GM21786 (cell line): Measurements from ENCODE around the gene C14orf93.

Experiments used
- ATAC-seq: cut with Tn5 transposase; IDR thresholded peaks from one replicate; pipeline ENCODE4 v1.9.1; 2021; ENCODE audit not compliant: unreplicated experiment

Gene C14orf93

DNA sequence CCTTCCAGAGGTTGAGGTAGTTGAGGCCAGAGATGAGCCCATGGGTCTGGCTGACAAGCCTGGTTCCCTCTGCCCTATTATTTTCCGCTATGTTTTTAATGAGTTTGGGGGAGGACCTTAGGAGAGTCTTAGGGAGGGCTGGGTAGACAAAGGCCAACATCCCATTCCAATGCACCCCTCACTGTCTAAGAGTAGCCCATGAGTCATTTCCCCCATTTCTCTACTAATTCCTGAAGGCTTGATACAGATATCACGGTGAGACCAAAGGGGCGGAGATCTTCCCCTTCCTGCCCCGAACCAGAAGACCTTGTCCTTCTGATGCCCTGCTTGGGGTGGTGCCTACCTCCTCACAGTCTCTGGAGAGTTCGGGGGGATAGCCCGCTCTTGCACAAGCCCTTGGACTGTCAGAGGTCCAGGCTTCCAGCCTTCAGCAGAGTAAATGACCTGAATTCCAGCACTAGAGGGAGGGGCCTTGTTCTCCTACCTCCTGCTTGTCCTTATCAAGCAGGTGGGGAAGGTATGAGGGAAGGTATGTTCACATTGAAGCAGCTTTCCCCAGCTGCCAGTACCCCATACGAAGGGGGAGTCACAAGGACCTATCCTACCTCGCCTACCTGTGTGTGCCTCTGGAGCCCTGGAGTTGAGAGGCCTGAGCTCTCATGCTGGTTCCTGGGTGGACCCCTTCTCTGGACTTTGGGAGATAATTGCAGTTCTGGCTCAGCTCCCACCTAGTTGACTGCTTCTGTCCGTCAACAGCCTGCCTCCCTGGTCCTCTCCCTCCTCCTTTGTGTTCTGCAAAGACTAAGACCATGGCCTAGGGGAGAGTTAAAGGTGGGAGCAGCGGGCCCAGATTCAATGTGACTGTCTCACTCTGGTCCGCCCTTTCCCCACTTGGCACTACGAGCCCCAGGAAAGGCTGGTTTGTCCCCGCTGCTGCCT lies 35.7 kb upstream of the C14orf93 start:
- ATAC-seq = no peak

DNA sequence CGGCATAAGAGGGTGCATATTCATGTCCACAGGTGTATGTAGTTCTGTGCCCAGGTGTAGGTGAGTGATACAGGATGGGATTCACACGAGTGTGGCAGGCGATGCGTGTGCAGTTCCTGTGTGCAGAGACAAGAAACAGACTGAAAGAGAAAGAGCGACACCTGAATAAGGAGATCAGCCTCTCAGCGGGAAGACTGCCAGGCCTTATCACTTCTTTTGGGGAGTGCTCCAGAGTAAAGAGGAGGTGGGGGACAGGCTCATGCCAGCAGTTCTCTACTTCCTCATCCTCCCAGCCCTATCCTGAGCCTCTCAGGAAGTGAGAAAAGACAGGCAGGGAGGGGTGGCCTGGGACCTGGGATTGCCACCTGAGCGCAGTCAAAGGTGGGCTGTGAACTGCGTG lies 34.9 kb upstream of the C14orf93 start:
- no peak for ATAC-seq

DNA sequence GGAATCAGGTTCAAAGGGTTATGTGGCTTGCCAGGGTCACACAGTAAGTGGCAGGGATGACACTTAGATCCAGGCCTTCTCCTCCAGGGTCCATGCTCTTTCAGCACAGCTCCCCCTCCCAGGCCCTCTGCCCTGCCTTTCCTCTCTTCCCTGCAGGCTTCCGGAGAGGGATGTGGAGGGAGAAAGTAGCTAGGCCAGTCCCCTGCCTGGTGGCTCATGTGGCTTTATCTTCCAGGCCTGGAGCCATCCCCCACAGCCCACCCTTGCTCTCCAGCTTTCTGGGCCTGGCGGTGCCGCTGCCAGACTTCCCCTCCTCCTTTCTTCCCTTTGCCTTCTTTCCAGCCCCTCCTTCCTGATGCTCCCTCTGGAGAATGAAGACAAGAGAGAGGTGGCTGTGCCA lies 33.8 kb upstream of the C14orf93 start:
- ATAC-seq = no peak

DNA sequence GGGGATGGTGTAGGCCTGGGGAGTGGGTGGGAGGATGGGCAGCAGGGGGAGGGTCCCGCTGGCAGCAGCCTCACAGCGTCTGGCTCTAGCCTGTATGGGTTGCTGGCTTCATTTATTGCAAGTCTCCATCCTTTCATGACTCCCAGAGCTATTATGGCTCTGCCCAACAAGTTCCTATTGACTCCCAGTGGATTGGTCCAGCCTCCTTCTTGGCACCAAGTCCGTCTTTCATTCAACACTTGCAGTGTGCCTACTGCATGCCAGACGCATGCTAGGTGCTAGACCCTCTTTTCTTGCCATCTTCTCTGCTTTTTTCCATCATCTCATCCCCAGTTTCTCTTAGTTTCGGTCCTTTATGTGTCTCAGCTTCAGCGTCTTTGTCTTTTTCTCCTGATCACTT lies 33.2 kb upstream of the C14orf93 start:
- no peak for ATAC-seq

DNA sequence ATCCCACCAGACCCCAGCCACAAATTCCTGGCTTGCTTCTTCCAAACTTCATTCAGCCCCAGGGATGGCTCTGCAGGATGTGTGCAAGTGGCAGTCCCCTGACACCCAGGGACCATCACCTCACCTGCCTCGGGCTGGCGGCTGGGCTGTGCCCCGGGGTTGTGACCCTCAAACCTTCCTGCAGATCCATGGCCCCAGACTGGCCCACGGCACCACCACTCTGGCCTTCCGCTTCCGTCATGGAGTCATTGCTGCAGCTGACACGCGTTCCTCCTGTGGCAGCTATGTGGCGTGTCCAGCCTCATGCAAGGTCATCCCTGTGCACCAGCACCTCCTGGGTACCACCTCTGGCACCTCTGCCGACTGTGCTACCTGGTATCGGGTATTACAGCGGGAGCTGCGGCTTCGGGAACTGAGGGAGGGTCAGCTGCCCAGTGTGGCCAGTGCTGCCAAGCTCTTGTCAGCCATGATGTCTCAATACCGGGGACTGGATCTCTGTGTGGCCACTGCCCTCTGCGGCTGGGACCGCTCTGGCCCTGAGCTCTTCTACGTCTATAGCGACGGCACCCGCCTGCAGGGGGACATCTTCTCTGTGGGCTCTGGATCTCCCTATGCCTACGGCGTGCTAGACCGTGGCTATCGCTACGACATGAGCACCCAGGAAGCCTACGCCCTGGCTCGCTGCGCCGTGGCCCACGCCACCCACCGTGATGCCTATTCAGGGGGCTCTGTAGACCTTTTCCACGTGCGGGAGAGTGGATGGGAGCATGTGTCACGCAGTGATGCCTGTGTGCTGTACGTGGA lies 32.4 kb upstream of the C14orf93 start, which contains the start of gene PSMB11:
TSS of gene PSMB11 (plus strand) at position 51 of the 804 bp plus-strand sequence. CDS start at position 65, 14 bp downstream.
- no peak for ATAC-seq

DNA sequence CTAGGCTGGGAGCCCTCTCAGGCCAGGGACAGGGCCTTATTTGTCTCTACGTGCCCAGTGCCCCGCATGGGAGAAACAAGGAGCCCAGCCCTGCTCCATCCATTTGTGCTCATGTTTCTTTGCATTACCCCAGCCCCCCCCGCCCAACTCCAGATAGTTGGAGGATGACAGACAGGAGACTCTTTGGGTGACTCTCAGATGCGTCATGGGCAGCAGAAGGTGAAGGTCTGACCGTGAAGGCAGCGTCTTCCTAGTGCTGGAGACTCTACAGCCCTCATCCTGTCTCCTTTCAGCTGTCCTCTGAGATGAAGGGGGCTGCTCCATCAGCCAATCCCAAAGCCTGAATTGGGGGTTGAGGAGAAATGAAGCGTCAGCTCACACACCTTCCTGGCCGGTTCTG lies 31.8 kb upstream of the C14orf93 start:
- no peak for ATAC-seq

DNA sequence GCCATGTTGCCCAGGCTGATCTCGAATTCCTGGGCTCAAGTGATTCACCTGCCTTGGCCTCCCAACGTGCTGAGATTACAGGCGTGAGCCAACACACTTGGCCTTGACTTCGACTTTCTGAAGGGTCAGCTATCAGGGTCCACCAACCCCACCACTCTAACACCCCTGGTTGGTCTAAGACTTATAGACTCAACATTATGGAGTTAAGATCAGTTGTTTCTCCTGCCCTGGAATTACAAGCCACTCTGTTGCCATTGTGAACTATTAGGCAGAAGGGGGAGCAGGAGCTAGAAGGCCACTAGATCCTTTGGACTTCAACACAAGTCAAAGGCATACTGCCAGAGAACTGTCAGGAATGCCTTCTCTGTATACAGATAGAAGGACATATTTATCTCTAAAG lies 30.2 kb upstream of the C14orf93 start:
- ATAC-seq = no peak

DNA sequence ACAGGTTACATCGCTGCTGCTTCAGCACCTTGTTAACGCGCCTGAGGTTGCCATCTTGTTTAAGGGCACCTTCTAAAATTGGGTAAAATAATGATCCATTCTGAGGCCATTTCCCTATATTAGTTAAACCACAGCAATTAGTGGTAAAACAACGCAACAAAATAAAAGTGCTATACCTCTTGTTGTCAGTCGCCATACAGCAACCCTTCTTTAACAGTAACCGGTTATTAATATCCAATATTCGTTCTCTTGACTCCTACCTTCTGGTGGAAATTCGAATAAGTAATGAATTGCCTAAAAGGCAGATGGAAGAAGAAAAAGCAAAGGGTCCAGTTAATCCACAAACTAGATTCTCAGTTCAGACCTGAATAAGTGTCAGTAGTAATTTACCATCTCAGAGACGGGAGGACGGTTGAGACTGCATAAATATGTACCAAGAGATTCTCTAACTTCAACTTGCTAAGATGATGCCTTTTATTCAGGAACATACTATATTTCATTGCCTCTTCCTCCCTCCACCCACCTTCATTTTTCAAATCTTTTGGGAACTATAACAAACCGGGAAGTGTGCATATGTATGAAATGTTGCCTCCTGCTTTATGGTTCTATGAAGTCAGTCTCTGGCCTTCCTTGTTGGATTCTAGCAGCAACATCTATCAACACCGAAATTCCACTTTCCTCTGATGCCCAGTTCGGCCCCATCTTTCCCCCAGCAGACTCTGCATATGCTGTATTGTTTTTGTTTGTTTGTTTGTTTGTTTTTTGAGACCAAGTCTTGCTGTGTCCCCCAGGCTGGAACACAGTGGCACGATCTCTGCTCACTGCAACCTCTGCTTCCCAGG lies 25.6 kb upstream of the C14orf93 start:
- no peak for ATAC-seq

DNA sequence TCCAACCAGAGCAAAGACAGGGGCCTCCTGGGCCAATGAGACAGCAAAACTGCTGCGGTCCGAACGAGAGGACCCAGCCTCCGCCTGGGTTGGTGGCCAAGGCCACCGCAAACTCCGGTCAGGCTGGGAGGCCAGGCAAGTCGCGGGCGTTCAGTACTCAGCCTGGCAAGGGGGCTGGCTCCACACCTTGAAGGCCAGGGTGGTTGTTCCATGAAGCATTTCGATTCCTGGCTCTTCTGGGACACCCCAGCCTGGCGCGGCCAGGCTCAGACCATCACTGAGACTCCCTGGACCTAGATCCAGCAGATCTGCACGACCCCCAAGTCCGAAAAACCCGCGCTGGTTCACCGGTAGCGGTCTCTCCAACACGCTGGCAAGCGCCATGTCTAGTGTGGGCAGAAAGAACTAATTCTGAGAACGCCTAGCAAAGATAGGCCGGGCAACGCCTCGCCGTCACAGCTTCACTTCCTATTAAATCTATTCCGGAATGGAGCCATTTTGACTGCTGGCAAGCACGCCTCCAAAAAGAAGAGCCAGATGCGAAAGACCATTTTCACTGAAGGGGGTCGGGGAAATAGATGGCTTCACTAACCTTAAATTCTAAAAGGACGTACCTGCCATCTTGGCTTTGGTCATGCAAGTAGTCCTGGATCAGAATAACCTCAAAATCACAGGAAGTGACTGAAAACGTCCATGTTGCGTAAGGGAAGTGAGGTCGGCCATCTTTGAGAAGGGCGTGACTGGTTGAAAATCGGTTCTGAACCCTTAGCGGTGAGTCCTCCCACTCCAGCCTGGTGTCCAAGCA lies 24.8 kb upstream of the C14orf93 start, which contains the start of gene PSMB5:
TSS of gene PSMB5 (minus strand) at position 403 of the 805 bp plus-strand sequence. CDS start at position 384, 19 bp downstream.
- ATAC-seq = peak; percentile 91

DNA sequence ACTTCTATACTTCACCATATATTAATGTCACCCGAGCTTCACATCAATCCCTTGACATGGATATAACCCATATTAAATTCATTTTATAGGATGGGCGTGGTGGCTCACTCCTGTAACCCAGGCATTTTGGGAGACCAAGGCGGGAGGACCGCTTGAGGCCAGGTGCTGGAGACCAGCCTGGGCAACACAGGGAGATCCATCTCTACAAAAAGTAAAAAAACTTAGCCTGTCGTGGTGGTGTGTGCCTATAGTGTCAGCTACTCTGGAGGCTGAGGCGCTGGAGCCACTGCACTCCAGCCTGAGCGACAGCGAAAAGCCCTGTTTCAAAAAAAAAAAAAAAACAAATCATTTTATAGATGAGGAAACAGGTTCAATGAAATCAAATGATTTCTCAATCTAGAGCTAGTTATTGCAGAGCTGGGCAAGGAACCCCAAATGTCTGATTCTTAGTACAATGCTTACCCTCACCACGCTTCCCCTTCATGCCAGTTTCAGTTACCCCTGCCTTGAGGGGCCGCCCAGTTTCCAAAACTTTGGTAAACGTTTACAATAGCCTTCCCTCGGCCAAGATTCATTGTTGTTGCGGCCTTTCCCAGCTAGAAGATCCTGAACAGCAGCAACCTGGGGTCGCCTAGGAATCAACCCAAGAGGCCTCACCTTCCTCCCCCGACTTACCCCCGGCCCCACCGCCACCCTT lies 24.0 kb upstream of the C14orf93 start:
- no peak for ATAC-seq

DNA sequence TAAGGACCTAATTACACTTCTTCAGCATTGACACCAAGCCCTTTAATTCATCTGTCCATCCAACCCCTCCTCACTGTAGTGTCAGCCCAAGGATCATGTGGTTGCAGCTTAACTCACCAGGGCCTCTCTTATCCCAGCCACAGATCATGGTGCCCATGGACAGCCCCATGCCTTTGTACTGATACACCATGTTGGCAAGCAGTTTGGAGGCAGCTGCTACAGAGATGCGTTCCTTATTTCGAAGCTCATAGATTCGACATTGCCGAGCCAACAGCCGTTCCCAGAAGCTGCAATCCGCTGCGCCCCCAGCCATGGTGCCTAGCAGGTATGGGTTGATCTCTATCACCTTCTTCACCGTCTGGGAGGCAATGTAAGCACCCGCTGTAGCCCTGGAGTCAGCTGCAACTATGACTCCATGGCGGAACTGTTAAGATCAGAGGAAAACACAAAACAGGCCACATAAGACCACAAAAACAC lies 23.3 kb upstream of the C14orf93 start:
- no peak for ATAC-seq

DNA sequence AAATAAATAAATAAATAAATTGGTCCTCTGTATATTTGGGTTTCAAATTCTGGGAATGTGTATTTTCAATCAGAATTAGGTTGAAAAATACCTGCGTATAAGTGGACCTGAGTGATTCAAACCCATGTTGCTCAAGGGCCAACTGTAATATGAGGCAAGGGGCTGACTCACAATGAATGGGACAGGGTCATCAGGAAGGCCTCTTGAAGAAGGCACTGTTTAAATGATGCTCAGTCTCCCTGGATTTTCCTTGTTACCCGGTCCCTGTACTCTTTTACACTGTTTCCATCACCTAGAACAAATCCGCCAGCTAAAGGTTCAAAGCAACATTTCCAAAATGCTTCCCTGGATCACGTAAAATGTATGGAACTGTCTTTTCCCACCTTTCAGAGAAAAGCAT lies 21.0 kb upstream of the C14orf93 start:
- no peak for ATAC-seq

DNA sequence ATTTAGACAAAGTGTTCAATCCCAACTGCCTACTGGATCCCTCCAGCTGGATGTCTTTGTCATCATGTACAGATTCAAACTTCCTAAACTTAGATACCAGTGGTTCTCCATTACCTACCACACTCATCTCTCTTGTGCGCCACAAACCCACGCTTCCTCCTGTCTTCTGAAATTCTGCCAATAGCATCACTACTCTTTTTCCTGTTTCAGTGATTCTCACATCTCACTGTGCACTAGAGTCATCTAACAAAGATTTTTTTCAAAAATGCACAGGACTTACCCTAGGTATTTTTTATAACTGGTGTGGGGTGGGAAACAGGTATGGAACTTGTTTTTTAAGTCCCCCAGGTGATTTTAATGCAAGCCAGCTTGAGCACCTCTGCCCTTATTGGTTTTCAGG lies 18.9 kb upstream of the C14orf93 start:
- ATAC-seq = no peak

DNA sequence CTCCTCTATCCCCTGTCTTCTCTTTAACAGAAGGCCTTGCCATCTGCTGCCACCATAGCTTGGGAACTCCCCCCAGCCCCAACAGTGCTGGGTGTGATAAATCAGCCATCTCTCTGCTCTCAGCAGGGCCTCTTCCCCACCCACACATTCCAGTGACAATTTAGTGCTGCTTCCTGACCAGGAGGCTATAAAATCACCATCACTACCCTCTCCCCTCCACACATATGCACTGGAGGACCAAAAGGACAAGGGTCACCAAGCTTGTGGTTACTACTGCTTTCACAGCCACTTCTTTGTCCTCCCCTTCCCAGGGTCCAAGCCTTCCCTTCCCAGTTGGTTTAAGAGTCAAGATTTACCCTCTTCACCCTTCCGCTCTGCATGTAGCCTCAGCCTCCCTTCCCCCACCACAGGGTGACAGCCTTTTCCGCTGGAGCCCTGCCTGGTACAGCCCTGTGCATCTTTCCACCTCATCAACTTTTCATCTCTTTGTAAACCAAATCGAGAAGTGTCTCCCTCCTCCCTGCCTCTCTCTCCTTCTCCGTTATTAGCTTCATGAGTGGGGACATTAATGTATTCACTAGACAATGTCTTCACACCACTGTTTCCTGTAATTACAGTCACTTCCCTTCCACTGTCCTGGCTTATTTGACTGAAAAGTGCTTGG lies 15.3 kb upstream of the C14orf93 start:
- no peak for ATAC-seq

DNA sequence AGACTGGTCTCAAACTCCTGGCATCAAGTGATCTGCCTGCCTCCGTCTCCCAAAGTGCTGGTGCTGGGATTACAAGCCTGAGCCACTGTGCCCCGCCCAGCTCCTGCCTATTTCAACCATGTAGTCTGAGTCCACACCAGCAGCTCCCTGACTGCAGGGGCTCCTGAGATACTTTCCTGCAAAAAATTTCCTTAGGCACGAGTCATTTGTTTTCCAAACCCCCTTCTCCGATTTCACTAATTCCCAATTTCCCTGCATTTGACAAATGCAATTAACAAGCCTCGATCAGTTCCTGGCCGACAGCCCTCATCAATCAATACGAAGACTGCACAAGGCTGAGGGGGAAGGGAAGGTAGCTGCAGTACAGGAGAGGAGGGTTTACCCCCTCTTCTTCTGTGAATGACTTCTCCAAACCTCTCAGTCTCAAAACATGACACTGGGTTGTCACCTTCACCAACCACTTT lies 14.7 kb upstream of the C14orf93 start:
- ATAC-seq = no peak

DNA sequence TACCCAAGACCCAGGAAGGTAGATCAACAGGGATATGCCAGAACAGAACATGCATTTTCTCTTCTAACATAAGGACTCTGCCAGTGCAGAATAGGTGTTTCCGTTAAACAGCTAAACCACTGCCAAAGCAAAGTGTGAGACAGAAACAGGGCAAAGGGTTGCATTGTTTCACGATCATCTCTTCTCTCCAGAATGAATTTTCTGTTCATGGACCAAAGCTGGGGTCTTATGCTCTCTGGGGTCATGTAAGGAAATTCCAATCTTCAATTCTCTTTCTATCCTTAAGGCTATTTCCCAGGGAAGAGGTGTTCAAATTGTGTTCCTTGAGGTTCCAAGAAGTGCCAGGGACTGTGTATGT lies 13.8 kb upstream of the C14orf93 start:
- no peak for ATAC-seq

DNA sequence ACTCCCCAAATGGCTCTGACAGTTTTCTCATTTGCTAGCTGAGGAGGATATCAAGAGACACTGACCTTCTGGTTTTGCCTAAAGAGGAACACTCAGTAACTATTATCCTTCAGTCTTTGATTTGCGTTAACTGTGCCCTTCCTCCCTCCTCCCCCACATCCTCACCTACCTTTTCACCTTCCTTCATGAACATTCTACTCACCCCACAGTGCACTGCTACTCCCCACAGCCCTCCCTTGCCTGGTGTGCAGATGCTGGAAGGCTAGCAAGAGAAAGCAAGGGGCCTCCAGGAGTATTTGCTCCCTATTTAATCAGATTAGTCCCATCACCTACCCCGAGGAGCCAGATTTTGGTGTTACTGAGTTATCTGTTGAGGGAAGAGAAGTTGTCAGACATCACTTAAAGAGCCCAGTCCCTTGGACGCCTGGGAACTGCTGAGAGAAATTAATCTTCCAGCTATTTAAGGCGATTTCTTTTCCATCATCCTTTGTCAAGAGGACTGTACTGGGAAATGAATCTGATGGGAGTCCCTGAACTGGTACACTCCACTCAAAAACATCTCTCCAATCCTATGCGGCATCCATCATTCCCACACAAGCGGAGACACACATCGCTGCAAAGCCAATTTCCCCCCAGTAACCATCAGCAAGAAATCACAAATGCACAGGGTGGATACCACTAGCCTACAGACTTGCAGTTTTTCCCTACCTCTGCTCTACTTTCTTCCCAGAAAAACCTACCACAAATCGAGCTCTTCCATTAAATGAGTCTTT lies 13.3 kb upstream of the C14orf93 start:
- ATAC-seq = no peak

DNA sequence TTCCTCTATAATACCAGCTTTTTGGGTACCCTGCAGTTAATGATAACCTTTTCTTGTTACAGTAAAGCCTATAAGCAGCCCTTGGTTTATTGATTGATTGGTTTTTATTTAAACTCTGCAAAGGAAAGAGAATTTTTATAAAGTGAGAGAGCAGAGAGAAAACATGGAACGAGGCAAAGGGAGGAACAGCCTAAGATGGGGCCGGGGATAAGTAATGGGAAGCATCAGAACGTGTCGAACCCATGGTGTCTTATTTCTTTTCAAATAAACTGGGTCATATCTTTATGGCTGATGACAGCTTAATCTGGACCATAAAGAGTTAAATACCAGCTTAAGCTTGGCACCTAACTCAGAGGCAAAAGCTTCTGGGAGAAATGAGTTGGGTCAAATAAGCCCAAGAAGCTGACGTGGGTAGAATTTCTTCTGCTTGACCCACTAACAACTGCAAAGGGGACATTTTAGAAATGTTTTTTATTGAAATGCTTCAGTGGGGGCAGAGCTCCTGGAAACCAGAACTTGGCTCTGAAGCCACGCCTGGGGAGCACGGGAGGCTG lies 12.0 kb upstream of the C14orf93 start:
- no peak for ATAC-seq
